Posterior cingulate gyrus (tissue), 11 donors: ENCODE measurements around the gene RNPC3.
"Not testable (repeated sequence)": the region's sequence is repeated elsewhere in the genome, so short reads cannot be mapped to it uniquely, and the experiment has no call there.

ENCODE experiments used
- DNase-seq, 10 donors: peaks; one replicate each; pipeline versions ENCODE4 v3.0.0 to v3.0.0-alpha.2; 2020 to 2021; ENCODE audit warnings: mixed read lengths in 3 of 10
- intact Hi-C: fragments of 100-400 bp; cut with DNase I; formaldehyde crosslinking; loops from one replicate; pipeline ENCODE4 v1.15.1; 2023

The RNPC3 gene

GRCh38 chr1:103546496-103546895 lies 21.0 kb downstream of the RNPC3 start:
- intact Hi-C loops = no loop called here
- no peak for DNase-seq

- peak in 1 of 10 donors; percentile 66 for DNase-seq
- intact Hi-C loops = no loop called here
Observed at GRCh38 chr1:103547840-103548239, 22.3 kb downstream of the RNPC3 start.

GRCh38 chr1:103560427-103560826 lies 34.9 kb downstream of the RNPC3 start:
- DNase-seq = no peak
- intact Hi-C loops = no loop called here

GRCh38 chr1:103561124-103561523 lies 35.6 kb downstream of the RNPC3 start:
- intact Hi-C loops, DNase-seq: not testable (repeated sequence)

GRCh38 chr1:103561643-103562395 lies 36.3 kb downstream of the RNPC3 start:
- no peak for DNase-seq
- intact Hi-C loops = no loop called here

GRCh38 chr1:103563056-103563455 lies 37.6 kb downstream of the RNPC3 start:
- DNase-seq = no peak
- intact Hi-C loops = no loop called here

- DNase-seq = no peak
- intact Hi-C loops = no loop called here
Observed at GRCh38 chr1:103569493-103569892, 44.0 kb downstream of the RNPC3 start.

GRCh38 chr1:103571289-103571688 lies 45.8 kb downstream of the RNPC3 start, which contains the start of gene AMY2B:
Gene AMY2B, plus strand, starts transcription at chr1:103571589. Its CDS starts 14 bp downstream, at chr1:103571603.
- DNase-seq, intact Hi-C loops: not testable (repeated sequence)

- intact Hi-C loops = no loop called here
Observed at GRCh38 chr1:103576065-103576464, 50.6 kb downstream of the RNPC3 start.

GRCh38 chr1:103576784-103577183 lies 51.3 kb downstream of the RNPC3 start:
- DNase-seq, intact Hi-C loops: not testable (repeated sequence)

More at GRCh38 chr1:103576065-103576464, 50.6 kb downstream of the RNPC3 start:
- DNase-seq = no peak

- DNase-seq = no peak
- intact Hi-C loops = no loop called here
Observed at GRCh38 chr1:103582464-103582863, 57.0 kb downstream of the RNPC3 start.

- intact Hi-C loops = no loop called here
- DNase-seq = no peak
Observed at GRCh38 chr1:103583887-103584286, 58.4 kb downstream of the RNPC3 start.

- intact Hi-C loops = no loop called here
Observed at GRCh38 chr1:103584537-103584936, 59.0 kb downstream of the RNPC3 start.

GRCh38 chr1:103602740-103603139 lies 77.2 kb downstream of the RNPC3 start:
- intact Hi-C loops, DNase-seq: not testable (repeated sequence)

More at GRCh38 chr1:103584537-103584936, 59.0 kb downstream of the RNPC3 start:
- no peak for DNase-seq
